Activated CD8-positive, alpha-beta T cell treated with anti-CD3 and anti-CD28 coated beads for 36 hours (primary cell): ENCODE data around the gene C6orf136. TPM values are rescaled to one million over a fixed set of nuclear protein-coding genes. Genes with fewer than 3 reads are reported as not detected.

Experiments used
- ATAC-seq: fragments of 200-7000 bp; cut with Tn5 transposase; one replicate; pipeline ENCODE4 v1.10.0; 2021; ENCODE audit warnings: mild to moderate bottlenecking, moderate library complexity
- CTCF ChIA-PET: fragments of 350-600 bp; sonication (Branson Sonifier 250); formaldehyde crosslinking; loops from one replicate; lab custom pipeline; 2021; ENCODE audit warnings: antibody characterized with exemption; lab: Charles Lee
- POLR2A ChIA-PET: fragments of 350-600 bp; sonication (Branson Sonifier 250); formaldehyde crosslinking; loops from one replicate; lab custom pipeline; 2021; ENCODE audit warnings: antibody characterized with exemption; lab: Charles Lee
- DNase-seq: peaks from one replicate; pipeline ENCODE4 v3.0.0-alpha.2; 2020
- H3K27ac Mint-ChIP-seq: one replicate; pipeline ENCODE4 v1.8.0; 2021; ENCODE audit warnings: mild to moderate bottlenecking, mixed read lengths
- H3K27me3 Mint-ChIP-seq: one replicate; pipeline ENCODE4 v1.8.0; 2021; ENCODE audit warnings: mixed read lengths
- H3K36me3 Mint-ChIP-seq: one replicate; pipeline ENCODE4 v1.8.0; 2021; ENCODE audit warnings: low read depth, mixed read lengths
- H3K4me1 Mint-ChIP-seq: one replicate; pipeline ENCODE4 v1.8.0; 2021; ENCODE audit warnings: low read depth, mixed read lengths
- H3K4me3 Mint-ChIP-seq: one replicate; pipeline ENCODE4 v1.8.0; 2021; ENCODE audit warnings: mild to moderate bottlenecking, moderate library complexity, mixed read lengths
- H3K9me3 Mint-ChIP-seq: one replicate; pipeline ENCODE4 v1.8.0; 2021; ENCODE audit warnings: mixed read lengths
- intact Hi-C: fragments of 100-400 bp; cut with micrococcal nuclease; formaldehyde crosslinking; loops from one replicate; pipeline ENCODE4 v1.10.0; 2022
- total RNA-seq, 2 experiments: library from RNA; stranded (reverse); gene quantifications; one replicate each; pipeline ENCODE4 v1.2.3, GENCODE V29; 2021
- TF ChIP-seq, protein P1 (sequence below): fragments of 200-600 bp; IDR thresholded peaks from one replicate; pipeline ENCODE4 v1.8.0; 2022; ENCODE audit warnings: antibody characterized with exemption, mild to moderate bottlenecking

C6orf136 gene
- total RNA-seq, 2 experiments from 2014 or later = 34.8 to 40.1 TPM

DNA sequence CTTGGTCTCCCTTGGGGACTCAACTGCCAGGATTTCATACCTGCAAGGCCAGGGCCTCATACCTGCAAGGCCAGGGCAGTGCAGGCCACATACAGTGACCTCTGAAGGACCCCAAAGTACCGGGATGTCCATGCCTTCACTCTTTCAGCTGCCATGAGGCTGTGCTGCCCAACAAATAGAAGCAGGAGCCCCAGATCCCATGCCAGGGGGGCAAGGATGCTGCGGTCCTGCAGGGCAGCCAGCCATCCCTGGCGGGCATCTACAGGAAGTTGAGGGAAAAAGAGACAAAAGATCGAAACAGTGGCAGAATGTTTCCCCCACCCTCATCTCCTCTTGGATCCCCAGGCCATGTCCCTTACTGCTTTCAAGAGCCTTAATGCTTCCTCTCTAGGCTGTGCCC is 43.1 kb downstream of the C6orf136 start:
- ATAC-seq = no peak
- peak overlapping the region; percentile 88 for H3K4me3 Mint-ChIP-seq
- POLR2A ChIA-PET = interaction anchor here (0.8 to 7.4 kb wide), 5 partner anchors 11 to 72 kb away, joined by 3 to 86 read pairs (median 5); partner anchors contain the start of genes MDC1, MRPS18B and TUBB
- TF ChIP-seq, protein P1, sequence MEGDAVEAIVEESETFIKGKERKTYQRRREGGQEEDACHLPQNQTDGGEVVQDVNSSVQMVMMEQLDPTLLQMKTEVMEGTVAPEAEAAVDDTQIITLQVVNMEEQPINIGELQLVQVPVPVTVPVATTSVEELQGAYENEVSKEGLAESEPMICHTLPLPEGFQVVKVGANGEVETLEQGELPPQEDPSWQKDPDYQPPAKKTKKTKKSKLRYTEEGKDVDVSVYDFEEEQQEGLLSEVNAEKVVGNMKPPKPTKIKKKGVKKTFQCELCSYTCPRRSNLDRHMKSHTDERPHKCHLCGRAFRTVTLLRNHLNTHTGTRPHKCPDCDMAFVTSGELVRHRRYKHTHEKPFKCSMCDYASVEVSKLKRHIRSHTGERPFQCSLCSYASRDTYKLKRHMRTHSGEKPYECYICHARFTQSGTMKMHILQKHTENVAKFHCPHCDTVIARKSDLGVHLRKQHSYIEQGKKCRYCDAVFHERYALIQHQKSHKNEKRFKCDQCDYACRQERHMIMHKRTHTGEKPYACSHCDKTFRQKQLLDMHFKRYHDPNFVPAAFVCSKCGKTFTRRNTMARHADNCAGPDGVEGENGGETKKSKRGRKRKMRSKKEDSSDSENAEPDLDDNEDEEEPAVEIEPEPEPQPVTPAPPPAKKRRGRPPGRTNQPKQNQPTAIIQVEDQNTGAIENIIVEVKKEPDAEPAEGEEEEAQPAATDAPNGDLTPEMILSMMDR = no peak
- no peaks in the 10 kb centered on the region for H3K27me3 Mint-ChIP-seq
- DNase-seq = no peak
- H3K9me3 Mint-ChIP-seq = no peaks in the 10 kb centered on the region
- H3K4me1 Mint-ChIP-seq = peaks cover 38% of the 10 kb centered on the region
- peaks cover 31% of the 10 kb centered on the region for H3K36me3 Mint-ChIP-seq
- peak overlapping the region; percentile 72 for H3K27ac Mint-ChIP-seq
- intact Hi-C loops = no loop called here
- CTCF ChIA-PET = interaction anchor here (0.6 to 6.6 kb wide), 3 partner anchors 11 to 63 kb away, joined by 3 to 51 read pairs (median 26); partner anchors contain the start of genes ATAT1 and TUBB

DNA sequence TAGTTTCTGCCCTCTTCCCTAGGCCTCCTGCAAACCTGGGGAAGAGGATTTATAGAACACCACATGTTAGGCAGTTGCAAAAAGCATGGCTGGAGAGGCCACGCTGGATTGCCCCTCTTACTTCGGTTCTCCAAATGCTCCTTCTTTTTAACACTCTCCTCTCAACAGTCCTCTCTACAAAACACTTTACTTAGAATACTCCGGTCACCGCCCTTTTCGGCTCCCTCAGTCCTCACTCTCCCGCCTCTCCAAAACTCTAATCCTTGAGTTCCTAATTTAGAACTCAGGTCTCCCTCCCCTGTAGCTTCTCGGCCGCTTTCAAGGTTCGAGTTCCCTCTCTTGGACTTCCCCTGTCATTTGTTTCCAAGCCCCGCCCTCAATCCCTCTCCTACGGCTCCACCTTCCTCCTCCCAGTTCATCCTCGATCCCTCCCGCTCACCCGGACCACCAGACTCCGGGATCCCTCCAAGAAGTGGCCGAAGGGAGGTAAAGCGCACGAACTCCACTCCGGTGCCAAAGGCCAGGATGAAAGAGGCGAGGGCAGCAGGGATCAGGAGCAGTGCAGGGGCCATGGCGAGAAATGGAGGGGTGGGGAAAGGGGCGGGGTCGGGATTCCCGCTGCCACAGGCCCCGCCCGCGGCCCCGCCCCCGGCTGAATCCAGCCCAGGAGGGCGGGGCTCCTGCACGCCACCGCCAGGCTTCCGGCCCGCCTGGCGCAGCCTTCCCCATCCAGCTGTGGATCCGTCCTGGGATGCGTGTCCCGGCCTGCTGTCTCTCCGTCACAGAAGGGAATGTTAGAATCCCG is 43.7 kb downstream of the C6orf136 start, which contains the start of gene NRM:
Gene NRM (minus strand): TSS at position 582 of the 805 bp plus-strand sequence. CDS start 10 bp downstream, at position 572.
- peak; percentile 80 for DNase-seq
- CTCF ChIA-PET = interaction anchor here (0.6 to 6.6 kb wide), 4 partner anchors 12 to 64 kb away, joined by 3 to 51 read pairs (median 16); partner anchors contain the start of genes ATAT1 and TUBB
- H3K4me1 Mint-ChIP-seq = peaks cover 38% of the 10 kb centered on the region
- H3K27ac Mint-ChIP-seq = peak within 1 kb of the TSS; percentile 72
- TF ChIP-seq, protein P1 = no peak
- peaks cover 24% of the 10 kb centered on the region for H3K36me3 Mint-ChIP-seq
- POLR2A ChIA-PET = interaction anchor here (0.8 to 7.4 kb wide), 7 partner anchors 9 to 73 kb away, joined by 3 to 86 read pairs (median 4); partner anchors contain the start of genes MDC1, MRPS18B and TUBB
- no peaks in the 10 kb centered on the region for H3K27me3 Mint-ChIP-seq
- ATAC-seq = peak; percentile 41
- intact Hi-C loops = no loop called here
- no peaks in the 10 kb centered on the region for H3K9me3 Mint-ChIP-seq
- peak within 1 kb of the TSS; percentile 88 for H3K4me3 Mint-ChIP-seq

DNA sequence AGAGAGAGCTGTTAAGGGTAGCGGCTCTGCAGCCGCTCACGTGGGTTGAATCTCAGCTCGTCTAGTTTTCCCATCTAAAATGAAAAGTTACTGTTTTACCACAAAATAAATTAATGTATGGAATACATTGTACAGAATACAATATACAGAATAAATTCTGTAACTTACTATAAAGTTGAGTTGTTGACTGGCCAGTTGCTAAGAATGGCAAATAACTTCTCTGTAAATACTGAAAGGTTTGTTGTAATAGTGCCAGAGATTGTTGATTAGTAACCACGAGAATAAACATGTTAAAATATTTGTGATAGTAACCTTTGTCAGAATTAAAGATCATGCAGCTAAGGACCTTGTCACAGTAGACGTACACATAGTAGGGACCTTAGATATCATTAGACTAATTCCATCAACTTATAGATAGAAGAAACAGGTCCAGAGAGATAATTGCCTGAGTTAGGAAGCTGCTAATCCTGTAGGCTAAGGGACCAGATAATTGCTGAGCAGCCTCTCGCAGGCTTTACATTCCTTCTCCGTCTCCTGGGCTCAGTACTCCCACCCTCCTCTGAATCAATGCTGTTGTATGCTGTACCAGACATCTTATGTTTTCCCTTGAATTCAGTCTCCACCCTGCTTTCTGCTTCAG is 44.4 kb downstream of the C6orf136 start:
- no peak for ATAC-seq
- Mint-ChIP-seq H3K36me3 (peaks cover 17% of the 10 kb centered on the region), H3K9me3 (no peaks in the 10 kb centered on the region), H3K27me3 (no peaks in the 10 kb centered on the region), H3K27ac (peak overlapping the region; percentile 72), H3K4me3 (peak overlapping the region; percentile 88), H3K4me1 (peaks cover 38% of the 10 kb centered on the region)
- TF ChIP-seq, protein P1 = no peak
- DNase-seq = no peak
- POLR2A ChIA-PET = interaction anchor here (0.6 to 7.4 kb wide), 8 partner anchors 10 to 192 kb away, joined by 3 to 86 read pairs (median 3); partner anchors contain the start of genes MDC1 and TUBB
- CTCF ChIA-PET = interaction anchor here (1.2 to 6.6 kb wide), 3 partner anchors 12 to 39 kb away, joined by 5 to 51 read pairs (median 26); partner anchors contain the start of gene TUBB
- intact Hi-C loops = no loop called here

DNA sequence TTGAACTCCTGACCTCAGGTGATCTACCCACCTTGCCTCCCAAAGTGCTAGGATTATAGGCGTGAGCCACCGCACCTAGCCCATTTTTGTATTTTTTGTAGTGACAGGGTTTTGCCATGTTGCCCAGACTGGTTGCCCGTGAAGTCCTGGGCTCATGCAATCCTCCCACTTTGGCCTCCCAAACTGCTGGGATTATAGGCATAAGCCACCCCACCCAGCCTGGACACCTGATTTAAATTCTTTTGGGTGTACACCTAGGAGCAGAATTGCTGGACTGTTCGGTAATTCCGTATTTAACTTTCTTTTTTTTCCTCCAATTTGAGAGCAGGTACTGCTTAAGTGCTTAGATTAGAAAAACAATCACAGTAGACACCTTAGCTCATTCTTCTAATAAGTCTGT is 49.5 kb downstream of the C6orf136 start:
- ChIA-PET POLR2A (interaction anchor here (3.0 kb wide), 1 partner anchor 9 kb away, joined by 15 read pairs; the partner anchor contains the start of gene PPP1R18), CTCF (interaction anchor here (0.9 kb wide), 1 partner anchor 26 kb away, joined by 3 read pairs; no protein-coding TSS in a partner anchor)
- H3K27ac Mint-ChIP-seq = no peak overlapping the region
- intact Hi-C loops = no loop called here
- TF ChIP-seq, protein P1 = no peak
- H3K4me3 Mint-ChIP-seq = no peak overlapping the region
- H3K27me3 Mint-ChIP-seq = no peaks in the 10 kb centered on the region
- peaks cover 7% of the 10 kb centered on the region for H3K36me3 Mint-ChIP-seq
- ATAC-seq = no peak
- H3K4me1 Mint-ChIP-seq = peaks cover 4% of the 10 kb centered on the region
- DNase-seq = no peak
- H3K9me3 Mint-ChIP-seq = no peaks in the 10 kb centered on the region
